Left lung (tissue), 10 donors: Measurements from ENCODE around the gene OLFML3. TPM values are rescaled to one million over a fixed set of nuclear protein-coding genes. Genes with fewer than 3 reads are reported as not detected.

ENCODE experiments used
- ATAC-seq: fragments of 200-7000 bp; cut with Tn5 transposase; one replicate; pipeline ENCODE4 v1.9.1; 2020; ENCODE audit warnings: moderate library complexity
- DNase-seq, 4 donors: peaks; one replicate each; pipeline ENCODE4 v3.0.0-alpha.2; 2013 to 2020
- H3K27ac ChIP-seq, 2 donors: fragments of 200-600 bp; sonication (generic) in 1 of 2; one replicate each; pipeline versions ENCODE4 v1.5.0 to v1.8.0; 2020 to 2021
- H3K27me3 ChIP-seq, 2 donors: fragments of 200-600 bp; sonication (generic) in 1 of 2; one replicate each; pipeline versions ENCODE4 v1.5.0 to v1.8.0; 2020 to 2021
- H3K36me3 ChIP-seq, 2 donors: fragments of 200-600 bp; sonication (generic) in 1 of 2; one replicate each; pipeline versions ENCODE4 v1.5.0 to v1.8.0; 2020 to 2021
- H3K4me1 ChIP-seq, 2 donors: fragments of 200-600 bp; one replicate each; pipeline ENCODE4 v1.8.0; 2021
- H3K4me3 ChIP-seq, 2 donors: fragments of 200-600 bp; sonication (generic) in 1 of 2; one replicate each; pipeline versions ENCODE4 v1.5.0 to v1.8.0; 2020 to 2021; ENCODE audit warnings: mild to moderate bottlenecking in 1 of 2
- H3K9me3 ChIP-seq, 2 donors: fragments of 200-600 bp; sonication (generic) in 1 of 2; one replicate each; pipeline versions ENCODE4 v1.5.0 to v1.8.0; 2020 to 2021
- intact Hi-C, 2 donors: fragments of 100-400 bp; cut with DNase I; formaldehyde crosslinking; loops; one replicate each; pipeline versions ENCODE4 v1.11.2 to v1.14.2; 2022
- polyA plus RNA-seq, 6 donors: library from polyadenylated mRNA; unstranded; fragments of 120-200 nt; gene quantifications; one replicate each; pipeline ENCODE4 v1.2.1, GENCODE V29; 2013; ENCODE audit not compliant: insufficient read length in 6 of 6
- total RNA-seq, 2 donors: library from RNA; stranded (reverse); fragmentation: NEBNext Ultra II Directional; extraction: Animal tissue kit (Norgen Biotek cat#: 25700); gene quantifications; one replicate each; pipeline ENCODE4 v1.2.1, GENCODE V29; 2021
- TF ChIP-seq, protein P1 (sequence below), 2 donors: fragments of 200-600 bp; sonication (generic) in 1 of 2; IDR thresholded peaks; one replicate each; pipeline versions ENCODE4 v1.5.0 to v1.8.0; 2021; ENCODE audit warnings: antibody characterized with exemption in 2 of 2
- donor health status: DM: no; HTN: yes; CAD: no.
- donor health status: DM: no; HTN: no; CAD: no.

The OLFML3 gene
- total and polyA plus RNA-seq, 8 donors: 53.8 to 291 (median 259) TPM

DNA sequence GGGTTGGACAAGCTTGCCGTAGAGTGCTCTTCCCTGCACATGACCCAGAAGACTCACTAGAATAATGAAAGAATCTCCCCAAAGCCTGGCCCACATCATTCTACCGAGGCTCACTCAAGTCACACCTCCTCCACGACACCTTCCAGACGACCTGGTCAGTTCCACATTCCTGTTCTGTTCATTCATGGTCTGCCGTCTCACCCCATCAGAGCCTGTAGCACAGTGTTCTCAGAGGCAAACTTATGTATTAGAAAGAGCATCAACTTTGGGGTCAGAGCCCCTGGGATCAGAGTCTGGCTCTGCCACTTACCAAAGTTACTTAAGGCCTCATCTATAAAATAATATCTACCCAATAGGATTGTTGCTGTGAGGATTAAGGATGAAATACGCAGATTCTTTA, 7.5 kb downstream of the OLFML3 start:
- no peak overlapping the region for H3K4me3 ChIP-seq
- TF ChIP-seq, protein P1, sequence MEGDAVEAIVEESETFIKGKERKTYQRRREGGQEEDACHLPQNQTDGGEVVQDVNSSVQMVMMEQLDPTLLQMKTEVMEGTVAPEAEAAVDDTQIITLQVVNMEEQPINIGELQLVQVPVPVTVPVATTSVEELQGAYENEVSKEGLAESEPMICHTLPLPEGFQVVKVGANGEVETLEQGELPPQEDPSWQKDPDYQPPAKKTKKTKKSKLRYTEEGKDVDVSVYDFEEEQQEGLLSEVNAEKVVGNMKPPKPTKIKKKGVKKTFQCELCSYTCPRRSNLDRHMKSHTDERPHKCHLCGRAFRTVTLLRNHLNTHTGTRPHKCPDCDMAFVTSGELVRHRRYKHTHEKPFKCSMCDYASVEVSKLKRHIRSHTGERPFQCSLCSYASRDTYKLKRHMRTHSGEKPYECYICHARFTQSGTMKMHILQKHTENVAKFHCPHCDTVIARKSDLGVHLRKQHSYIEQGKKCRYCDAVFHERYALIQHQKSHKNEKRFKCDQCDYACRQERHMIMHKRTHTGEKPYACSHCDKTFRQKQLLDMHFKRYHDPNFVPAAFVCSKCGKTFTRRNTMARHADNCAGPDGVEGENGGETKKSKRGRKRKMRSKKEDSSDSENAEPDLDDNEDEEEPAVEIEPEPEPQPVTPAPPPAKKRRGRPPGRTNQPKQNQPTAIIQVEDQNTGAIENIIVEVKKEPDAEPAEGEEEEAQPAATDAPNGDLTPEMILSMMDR (IDR thresholded peaks at IDR 0.05): no peak
- no peak for DNase-seq
- H3K9me3 ChIP-seq: no peaks in the 10 kb centered on the region
- intact Hi-C loops: no loop called here
- no peak for ATAC-seq
- H3K36me3 ChIP-seq: no peaks in the 10 kb centered on the region
- H3K27ac ChIP-seq: no peak overlapping the region
- peaks cover 3 to 17% of the 10 kb centered on the region in 2 donors for H3K4me1 ChIP-seq
- H3K27me3 ChIP-seq: no peaks in the 10 kb centered on the region

DNA sequence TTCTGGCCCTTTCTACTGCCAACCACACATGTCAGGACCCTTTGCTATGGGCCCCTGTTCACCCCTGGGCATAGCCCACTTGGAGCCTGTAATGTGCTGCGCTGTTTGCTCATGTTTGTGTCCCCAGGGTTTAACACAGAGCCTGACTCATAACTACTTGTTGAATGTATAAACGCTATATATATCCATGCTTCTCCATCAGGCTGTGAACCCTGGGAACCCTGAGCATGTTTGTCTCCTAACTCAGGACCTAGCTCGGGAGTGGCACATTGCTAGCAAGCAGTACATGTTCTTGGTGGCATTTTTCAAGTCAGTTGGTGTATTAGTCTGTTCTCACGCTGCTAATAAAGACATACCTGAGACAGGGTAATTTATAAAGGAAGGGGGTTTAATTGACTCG, 8.0 kb downstream of the OLFML3 start:
- Histone ChIP-seq H3K27ac (no peak overlapping the region), H3K9me3 (no peaks in the 10 kb centered on the region), H3K4me3 (no peak overlapping the region), H3K4me1 (peaks cover 3 to 12% of the 10 kb centered on the region in 2 donors), H3K36me3 (no peaks in the 10 kb centered on the region), H3K27me3 (no peaks in the 10 kb centered on the region)
- TF ChIP-seq, protein P1 (IDR thresholded peaks at IDR 0.05): no peak
- intact Hi-C loops: no loop called here
- ATAC-seq (no peak), DNase-seq (no peak)

DNA sequence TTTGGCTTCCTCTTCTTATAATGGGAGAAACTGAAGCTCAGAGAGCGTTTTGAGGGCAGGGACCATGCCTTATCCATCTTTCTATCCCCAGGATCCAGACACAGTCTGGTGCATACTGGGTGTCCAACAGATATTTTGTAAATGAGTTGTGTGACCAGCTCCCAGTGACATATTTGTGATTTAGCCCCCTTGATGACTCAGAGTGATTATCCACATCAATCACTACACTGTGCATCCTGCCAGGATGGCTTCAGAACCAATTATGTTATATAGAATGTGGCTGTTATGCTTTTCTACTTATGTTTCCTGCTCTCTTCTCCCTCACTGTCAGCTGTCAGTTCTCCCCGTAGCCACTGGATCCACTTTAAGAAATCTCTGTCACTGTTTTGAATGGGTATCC, 11.3 kb downstream of the OLFML3 start:
- H3K36me3 ChIP-seq: no peaks in the 10 kb centered on the region
- H3K4me1 ChIP-seq: no peaks in the 10 kb centered on the region
- intact Hi-C loops: no loop called here
- H3K9me3 ChIP-seq: peaks cover 7 to 16% of the 10 kb centered on the region in 2 donors
- TF ChIP-seq, protein P1 (IDR thresholded peaks at IDR 0.05): no peak
- no peaks in the 10 kb centered on the region for H3K27me3 ChIP-seq
- H3K4me3 ChIP-seq: no peak overlapping the region
- H3K27ac ChIP-seq: no peak overlapping the region
- ATAC-seq (no peak), DNase-seq (no peak)

DNA sequence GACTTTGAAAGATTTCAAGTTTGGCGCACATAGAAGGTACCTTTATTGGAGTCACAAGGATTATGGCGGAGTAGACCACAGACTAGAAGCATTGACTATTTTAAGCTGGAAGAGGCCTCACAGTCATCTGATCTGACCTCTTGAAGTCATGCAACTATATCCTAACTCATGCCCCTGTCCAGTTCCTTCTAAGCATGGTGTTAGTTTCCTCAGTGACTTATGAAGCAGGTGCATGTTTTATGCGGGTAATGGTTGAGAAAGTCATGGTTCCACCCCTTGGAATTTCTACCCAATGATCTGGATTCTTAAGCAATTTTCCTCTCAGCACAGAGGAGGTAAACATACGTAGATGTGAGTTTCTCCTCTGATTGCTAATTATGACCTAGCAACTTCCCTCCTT, 11.7 kb downstream of the OLFML3 start:
- peaks cover 7 to 20% of the 10 kb centered on the region in 2 donors for H3K9me3 ChIP-seq
- TF ChIP-seq, protein P1 (IDR thresholded peaks at IDR 0.05): no peak
- H3K27me3 ChIP-seq: no peaks in the 10 kb centered on the region
- H3K27ac ChIP-seq: no peak overlapping the region
- ATAC-seq (no peak), DNase-seq (no peak)
- H3K36me3 ChIP-seq: no peaks in the 10 kb centered on the region
- no peaks in the 10 kb centered on the region for H3K4me1 ChIP-seq
- intact Hi-C loops: no loop called here
- H3K4me3 ChIP-seq: no peak overlapping the region

DNA sequence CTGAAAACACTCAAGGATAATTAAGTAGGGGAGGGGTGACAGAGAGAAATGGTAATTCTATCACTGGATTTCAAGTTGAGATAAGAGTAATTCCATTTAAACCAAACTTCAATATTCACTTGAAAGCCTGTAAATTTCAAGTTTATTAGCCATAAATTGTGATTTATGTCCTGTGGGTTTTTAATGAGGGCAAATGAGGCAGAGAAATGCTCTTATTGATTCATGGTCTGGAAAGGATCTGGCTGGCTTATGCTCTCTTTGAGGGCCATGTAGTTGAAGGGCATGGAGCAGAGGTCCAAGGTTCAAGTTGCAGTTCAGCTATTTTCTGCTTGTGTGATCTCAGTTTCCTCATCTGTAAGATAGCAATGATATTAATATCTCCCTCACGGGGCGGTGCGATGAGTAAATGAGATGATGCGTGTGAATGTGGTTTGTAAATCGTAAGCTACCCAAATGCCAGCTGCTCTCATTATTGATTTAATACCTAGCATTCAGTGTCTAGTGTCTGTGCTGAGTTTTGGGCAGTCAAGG, 12.3 kb downstream of the OLFML3 start:
- TF ChIP-seq, protein P1 (IDR thresholded peaks at IDR 0.05): no peak
- intact Hi-C loops: no loop called here
- DNase-seq: no peak
- H3K4me1 ChIP-seq: no peaks in the 10 kb centered on the region
- no peaks in the 10 kb centered on the region for H3K36me3 ChIP-seq
- no peak overlapping the region for H3K27ac ChIP-seq
- H3K4me3 ChIP-seq: no peak overlapping the region
- H3K9me3 ChIP-seq: peaks cover 7 to 24% of the 10 kb centered on the region in 2 donors
- H3K27me3 ChIP-seq: no peaks in the 10 kb centered on the region
- no peak for ATAC-seq
